22Rv1 (cell line): ENCODE results near the gene HUWE1.

ENCODE experiments used
- ZFX ChIP-seq: fragments of 450-650 bp; IDR thresholded peaks from 2 replicates; pipeline ENCODE4 v1.6.1; 2017; ENCODE audit warnings: antibody characterized with exemption, borderline replicate concordance
- TF ChIP-seq, protein P1 (sequence below): fragments of 450-650 bp; IDR thresholded peaks from 2 replicates; pipeline ENCODE4 v1.5.1; 2017; ENCODE audit warnings: mild to moderate bottlenecking

DNA sequence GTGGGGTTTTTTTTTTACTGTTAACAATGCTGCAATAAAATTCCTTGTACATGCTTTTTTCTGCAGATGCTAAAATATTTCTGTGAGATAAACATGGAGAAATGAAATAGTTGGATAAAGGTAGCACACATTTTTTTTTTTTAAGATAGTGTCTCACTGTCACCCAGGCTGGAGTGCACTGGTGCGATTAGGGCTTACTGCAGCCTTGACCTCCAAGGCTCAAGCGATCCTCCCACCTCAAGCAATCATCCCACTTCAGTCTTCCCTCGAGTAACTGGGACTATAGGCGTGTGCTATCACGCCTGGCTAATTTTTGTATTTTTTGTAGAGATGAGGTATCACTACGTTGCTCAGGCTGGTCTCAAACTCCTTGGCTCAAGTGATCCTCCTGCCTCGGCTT is 1.8 kb upstream of the HUWE1 start:
- TF ChIP-seq, protein P1, sequence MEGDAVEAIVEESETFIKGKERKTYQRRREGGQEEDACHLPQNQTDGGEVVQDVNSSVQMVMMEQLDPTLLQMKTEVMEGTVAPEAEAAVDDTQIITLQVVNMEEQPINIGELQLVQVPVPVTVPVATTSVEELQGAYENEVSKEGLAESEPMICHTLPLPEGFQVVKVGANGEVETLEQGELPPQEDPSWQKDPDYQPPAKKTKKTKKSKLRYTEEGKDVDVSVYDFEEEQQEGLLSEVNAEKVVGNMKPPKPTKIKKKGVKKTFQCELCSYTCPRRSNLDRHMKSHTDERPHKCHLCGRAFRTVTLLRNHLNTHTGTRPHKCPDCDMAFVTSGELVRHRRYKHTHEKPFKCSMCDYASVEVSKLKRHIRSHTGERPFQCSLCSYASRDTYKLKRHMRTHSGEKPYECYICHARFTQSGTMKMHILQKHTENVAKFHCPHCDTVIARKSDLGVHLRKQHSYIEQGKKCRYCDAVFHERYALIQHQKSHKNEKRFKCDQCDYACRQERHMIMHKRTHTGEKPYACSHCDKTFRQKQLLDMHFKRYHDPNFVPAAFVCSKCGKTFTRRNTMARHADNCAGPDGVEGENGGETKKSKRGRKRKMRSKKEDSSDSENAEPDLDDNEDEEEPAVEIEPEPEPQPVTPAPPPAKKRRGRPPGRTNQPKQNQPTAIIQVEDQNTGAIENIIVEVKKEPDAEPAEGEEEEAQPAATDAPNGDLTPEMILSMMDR = no peak
- no peak for TF ChIP-seq ZFX
